NOMO-1 treated with dmso at 0.1 percent for 144 hours (cell line): ENCODE data around the gene CRHR2.

Experiments
- DNase-seq: peaks from one replicate; lab custom pipeline; 2025; ENCODE audit not compliant: unreplicated experiment; lab: John Stamatoyannopoulos, UW

CRHR2 gene

DNA sequence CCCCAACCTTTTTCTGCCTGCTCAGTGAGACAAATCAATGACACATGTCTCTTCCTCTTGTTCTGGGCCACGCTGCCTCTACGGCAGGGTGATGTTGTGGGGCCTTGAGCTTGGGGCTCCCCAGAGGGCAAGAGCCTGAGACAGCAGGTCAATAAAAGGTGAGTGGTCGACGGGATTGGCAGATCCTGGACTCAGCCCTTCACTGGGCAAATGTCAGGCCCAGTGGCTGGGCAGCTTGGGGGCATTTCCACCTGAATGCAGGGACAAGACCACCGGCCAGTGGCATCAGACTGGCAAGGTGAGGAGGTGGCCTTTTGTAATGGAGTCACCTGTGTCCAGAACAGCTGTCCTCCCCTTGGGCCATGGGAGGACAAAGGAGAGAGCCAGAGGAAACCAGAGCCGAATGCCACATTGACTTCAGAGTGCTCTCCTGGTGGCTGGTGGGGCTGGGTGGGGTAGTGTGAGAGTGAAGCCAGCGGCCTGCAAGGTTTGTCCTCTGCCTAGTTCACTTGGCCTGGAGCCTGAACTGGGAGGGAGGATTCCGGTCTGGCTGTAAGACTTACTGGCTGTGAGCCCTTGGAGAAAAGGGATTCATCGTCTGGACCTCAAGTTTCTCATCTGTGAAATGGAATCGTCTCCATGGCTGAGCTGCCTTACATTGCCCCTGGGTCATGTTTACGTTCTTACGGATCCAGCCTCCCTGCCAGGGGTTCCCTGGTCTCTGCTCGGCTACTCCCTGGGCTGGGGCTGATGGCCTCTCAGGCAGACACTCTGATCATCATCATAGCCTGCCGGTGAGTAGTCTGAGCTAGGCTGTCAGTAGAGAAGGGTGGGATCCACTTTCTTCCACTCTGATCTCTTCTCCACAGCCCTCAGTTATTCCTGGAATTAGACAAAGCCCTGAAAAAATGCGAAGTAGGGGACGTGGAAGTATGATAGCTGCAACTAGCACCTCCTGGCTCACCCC lies 25.4 kb upstream of the CRHR2 start:
- DNase-seq: no peak

DNA sequence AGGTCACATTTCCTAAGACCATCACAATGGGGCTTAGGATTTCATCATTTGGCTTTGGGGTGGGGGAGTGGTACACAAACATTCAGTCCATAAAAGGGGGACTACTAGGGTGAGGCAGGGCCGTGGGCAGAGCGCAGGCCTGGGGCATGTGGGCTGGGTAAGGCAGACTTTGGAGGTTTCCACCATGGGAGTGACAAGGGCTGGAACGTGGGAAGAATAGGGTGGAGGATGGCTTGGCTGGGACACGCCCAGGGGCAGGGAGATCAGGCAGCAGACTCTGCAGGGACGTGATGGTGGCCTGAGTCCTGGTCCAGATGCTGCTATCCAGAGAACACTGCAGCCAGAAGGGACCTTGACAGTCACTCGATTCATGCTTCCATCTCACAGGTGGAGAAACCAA lies 24.7 kb upstream of the CRHR2 start:
- no peak for DNase-seq

DNA sequence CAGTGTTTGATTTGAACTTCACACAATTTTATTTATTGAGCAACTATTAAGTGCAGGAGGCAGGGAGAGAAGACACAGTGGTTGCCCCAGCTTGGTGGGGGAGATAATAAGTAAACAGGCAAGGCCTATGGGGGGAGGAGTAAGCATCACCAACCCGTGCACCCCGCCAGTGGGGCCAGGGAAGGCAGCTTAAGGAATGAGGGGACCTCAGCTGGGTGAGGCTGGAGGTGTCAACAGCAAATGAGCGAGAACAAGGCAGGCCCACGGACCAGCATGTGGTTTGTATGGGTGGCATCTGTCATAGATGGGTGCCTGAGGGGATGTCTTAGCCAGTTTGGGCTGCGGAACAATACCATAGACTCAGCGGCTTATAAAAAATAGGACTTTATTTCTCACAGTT lies 24.1 kb upstream of the CRHR2 start:
- no peak for DNase-seq

DNA sequence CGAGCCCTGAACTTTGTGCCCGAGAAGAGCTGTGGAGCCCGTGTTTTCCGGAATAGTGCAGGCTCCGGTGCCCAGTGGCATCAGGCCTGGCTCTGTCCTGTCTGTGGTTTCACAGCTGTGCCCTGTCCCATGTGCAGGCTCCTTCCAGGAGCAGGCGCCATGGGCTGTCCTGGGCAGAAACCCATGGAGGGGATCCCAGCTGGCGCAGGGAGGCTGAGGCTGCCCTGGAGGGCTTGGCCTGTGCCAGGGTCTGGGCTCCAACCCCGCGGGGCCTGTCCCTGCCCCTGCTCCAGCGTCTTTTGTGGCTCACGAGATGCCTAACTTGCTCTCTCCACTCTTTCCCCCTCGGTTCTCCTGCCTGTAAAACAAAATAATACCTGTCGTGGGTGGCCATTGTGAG lies 23.3 kb upstream of the CRHR2 start:
- DNase-seq: no peak

DNA sequence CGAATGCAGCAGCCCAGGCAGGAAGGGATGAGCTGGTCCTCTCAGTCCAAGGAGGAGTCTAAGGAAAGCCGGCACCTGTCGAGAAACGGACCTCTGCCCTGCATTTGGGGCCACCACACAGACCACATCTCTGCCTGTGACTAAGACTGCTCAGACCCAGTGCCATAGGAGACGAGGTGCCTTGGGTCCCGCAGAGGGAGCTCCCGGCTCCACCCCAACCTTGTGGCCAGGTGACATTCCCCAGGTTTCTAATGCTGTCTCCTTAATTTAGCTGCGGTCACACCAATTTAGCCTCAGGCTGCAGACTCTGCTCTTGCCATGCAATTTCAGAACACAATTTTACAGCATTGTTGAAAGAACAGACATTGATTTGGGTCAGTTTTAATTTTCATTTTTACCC lies 22.8 kb upstream of the CRHR2 start:
- no peak for DNase-seq

DNA sequence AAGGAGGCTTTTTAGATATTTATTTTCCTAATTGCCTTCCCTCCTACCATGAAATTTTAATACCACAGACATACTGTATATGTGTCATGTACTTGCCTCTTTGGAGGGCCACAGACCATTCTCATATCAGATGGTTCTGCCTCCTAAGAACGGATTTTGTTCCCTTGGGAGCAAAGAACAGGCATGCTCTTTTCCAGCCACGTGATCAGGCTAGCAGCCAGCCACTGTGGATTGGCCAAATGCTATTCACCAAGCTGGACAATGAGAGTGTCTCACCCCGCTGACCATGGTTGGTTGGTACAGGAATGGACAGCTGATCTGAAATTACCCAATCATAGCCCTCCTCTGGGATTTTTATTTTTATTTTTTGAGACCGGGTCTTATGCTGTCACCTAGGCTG lies 21.5 kb upstream of the CRHR2 start:
- no peak for DNase-seq

DNA sequence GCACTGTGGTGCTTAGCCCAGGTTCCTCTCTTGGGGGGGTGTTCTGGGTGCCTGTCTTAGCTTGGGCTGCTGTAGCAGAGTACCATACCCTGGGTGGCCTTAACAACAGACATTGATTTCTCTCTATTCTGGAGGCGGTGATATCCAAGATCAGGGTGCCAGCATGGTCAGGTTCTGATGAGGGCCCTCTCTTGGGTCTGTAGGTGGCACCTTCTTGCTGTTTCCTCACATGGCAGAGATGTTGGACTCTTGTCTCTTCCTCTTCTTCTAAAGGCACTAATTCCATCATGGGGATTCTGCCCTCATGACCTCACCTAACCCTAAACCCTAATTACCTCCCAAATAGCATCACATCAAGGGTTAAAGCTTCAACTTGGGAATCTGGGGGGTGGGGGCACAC lies 19.9 kb upstream of the CRHR2 start:
- no peak for DNase-seq

DNA sequence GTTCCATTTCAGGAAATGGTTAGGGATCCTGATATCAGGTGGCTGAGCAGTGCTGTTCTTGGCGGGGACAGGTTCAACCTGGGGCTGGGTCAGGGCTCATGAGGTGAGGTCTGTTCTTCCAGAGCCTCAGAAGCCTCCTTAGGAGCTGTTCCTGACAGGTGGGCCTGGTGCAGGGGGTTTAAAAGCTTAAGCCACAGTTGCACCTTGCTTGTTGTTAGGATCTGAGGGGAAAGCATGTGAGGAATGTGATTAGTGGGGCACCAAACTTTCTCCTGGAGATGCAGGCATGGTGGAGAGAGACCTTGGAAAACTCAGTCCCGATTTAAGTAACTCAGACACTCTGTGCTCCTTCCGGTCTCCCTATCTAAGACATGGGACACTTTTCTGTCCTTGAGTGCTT lies 18.7 kb upstream of the CRHR2 start:
- DNase-seq: no peak

DNA sequence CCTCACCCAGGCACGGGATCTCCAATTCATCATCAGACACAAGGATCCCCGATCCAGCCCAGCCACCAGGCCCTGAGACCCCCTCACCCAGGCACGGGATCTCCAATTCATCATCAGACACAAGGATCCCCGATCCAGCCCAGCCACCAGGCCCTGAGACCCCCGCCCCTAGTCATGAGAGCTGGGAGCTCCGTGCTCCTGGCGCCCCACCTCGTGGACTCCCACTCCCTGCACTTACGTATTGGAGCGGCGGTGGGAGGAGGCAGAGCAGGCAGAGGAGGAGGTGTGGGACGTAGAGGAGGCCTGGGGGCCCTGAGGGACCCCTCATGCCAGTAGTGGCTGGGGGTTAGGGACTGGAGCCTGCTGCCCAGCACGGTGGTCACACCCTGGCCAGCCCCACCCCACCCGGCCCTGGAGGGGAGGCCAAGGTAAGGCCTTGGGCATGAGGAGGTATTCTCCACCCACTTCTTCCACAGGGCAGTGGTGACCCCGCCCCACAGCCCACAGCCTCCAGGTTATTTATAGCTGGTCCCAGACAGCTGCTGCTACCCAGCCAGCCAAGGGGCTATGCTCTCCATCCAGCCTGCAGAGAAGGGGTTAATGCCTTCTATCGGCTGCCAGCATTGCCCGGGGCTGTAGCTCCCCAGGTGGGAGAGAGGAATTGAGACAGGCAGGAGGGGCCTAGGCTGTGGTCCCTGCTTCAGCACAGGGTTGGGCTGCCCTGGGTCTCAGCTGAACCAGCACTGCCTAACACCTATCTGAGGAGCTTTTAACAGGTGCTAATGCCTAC lies 17.6 kb upstream of the CRHR2 start:
- no peak for DNase-seq

DNA sequence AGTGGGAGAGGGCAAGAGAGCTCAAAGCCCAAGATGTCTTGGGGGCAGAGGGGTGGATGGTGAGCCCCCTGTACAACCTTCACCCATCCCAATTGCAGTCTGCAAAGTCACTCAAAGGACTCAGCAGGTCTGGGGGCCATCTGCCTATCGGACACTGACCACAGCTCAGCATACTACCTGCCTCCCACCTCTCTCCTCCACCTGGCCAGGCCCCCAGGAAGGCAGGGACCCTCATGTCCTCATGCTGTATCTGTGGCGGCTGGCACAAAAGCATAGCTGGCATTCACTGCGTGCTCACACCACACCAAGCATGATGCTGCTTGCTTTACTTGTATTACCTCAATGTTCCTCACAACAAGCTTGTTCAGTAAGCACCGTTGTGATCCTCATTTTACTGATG lies 16.2 kb upstream of the CRHR2 start:
- DNase-seq: no peak

DNA sequence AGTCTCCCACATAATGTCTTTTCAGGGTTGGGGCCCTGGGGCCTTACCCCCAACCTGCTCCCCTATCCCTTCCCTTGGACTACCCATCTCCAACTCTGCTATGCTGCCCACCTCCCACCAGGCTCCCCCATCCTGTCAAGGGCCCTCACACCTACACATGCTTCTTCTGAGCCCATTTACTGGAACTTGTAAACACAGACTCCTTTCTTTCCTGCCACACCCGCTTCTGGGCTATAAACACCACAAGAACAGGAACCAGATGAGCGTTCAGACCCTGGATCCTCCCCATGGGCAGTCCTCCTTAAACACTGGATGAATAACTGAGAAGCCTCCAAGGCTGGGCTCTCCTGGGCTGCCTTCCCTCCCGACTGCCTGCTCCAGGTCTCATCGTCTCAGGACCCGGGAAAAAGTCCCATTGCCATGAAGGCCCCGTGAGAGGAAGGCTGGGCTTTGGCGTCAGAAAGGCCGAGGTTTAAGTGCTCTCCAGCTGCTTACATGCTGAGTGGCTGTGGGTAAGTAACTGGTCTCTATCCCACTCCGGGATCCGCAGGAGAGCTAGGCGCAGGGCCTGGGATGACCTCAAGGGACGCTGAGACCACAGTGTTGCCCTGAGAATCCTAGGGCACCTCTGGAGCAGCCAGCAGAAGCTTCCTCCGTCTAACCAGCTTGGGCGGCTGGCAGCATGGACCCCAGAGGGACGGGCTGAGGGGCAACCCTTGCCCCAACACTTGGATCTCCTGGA lies 15.6 kb upstream of the CRHR2 start:
- no peak for DNase-seq

DNA sequence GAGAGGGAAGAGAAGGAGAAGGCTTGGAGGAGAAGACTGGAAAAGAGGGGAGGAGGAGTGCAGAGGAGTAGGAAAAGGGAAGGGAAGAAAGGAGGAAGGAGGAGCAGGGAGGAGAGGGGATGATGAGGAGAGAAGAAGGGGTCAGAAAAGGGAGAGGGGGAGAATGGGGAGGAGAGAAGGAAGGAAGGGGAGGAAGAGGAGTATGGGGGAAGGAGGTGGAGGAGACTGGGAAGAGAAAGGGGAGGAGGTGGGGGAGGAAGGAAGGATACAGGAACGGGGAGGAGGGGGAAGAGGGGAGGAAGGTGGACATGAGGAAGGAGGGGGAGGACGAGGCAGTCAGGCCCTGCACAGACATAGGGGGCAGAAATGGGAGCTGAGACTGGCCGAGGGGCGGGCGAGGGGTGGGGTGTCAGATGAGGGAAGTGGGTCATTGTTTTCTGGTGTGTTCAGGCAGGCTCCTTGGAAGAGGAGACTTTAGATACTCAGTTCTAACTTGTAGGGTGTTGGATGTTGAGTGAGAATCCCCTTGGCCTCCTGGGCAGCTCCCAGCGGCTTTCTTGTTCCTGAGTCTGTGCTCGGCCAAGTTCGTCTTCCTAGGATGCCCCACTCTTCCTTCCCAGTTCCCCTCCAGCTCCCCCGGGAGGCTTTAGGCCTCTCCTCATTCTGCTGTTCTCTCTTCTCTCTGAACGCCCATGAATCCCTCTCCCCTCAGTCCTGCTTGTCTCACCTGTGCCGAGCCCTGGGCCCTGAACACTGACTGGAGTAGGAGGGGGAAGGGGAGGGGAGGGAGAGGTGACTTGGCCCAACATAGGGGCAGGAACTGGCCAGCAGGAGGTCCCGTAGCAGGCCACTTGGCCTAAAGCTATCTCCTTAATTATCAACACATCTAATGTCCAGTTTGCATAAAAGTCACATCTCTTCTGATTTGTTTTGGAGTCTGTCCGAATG lies 12.8 kb upstream of the CRHR2 start:
- no peak for DNase-seq

DNA sequence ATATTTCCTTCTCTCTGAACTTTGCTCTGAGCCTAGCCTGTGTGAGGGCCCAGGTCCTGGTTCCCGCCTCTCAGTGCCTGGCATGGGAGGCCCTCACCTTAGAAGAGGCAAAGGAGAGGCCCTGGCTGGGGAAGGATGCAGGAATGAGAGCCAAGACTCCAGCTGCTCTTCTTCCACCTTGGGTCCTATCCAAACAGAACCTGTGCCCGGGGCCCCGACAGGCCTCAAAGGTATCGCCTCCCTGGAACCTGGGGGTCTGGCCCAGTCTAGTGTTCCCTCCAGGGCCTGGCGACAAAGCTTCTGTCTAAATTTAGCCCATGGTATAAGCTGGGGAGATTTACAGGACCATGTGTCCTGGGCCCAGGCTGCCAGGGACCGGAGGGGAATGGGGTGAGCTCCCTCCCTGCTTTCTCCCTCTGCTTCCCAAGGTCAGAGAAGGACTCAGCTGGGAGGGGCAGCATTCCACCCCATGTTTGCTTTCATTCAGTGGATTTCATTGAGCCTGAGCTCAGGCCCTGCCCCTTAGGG lies 12.0 kb upstream of the CRHR2 start:
- DNase-seq: no peak

DNA sequence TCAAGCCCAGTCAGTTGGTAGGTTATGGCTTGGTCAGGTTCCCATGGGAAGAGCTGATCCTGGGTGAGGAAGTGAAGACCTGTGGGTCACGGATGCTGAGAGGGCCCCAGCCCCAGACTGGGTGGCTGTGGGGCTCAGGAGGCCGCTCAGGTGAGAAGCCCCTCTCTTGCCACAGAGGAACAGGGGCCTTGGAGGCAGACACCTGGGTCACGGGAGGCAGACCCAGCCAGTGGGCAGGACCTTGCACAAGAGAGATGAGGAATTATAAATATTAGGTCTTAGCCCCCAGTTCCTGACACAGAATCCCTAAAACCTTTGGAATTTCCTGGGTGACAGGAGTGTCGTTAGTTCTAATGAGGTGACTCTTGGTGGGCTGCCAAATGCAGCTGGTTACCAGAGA lies 10.6 kb upstream of the CRHR2 start:
- DNase-seq: no peak

DNA sequence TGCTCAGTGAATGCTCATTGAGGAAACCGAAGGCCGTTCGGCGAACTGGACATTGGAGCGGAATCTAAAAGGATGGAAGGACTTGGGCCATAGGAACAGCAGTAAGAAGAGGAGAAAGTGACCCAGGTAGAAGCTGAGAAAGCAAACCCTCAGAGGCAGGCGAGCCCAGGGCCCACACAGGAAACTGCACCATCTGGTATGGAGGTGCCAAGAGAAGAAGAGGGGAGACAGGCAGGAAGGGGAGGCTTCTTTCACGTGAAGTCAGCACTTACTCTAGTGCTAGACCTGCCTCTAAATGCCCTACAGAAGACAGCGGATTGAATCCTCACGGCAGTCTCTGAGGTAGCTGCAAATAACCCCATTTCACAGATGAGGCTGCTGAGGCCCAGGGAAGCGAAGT lies 10.2 kb upstream of the CRHR2 start:
- no peak for DNase-seq

DNA sequence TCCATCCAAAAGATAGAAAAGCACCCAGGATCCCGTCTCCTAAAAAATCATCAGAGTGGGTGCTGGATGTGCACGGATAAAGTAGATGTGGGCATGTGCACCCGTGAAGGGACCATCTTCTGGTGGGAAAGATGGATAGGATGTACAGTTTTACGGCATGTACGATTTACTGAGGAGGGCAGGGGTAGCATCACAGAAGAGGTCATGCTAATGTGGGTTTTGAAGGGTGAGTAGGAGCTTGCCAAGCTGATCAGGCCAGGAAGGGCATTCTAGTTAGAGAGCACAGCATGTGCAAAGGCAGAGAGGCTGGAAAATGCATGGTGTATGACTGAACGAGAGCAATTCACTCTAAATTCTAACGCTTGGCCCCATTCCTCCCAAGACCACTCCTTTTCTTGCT lies 7.8 kb upstream of the CRHR2 start:
- DNase-seq: no peak

DNA sequence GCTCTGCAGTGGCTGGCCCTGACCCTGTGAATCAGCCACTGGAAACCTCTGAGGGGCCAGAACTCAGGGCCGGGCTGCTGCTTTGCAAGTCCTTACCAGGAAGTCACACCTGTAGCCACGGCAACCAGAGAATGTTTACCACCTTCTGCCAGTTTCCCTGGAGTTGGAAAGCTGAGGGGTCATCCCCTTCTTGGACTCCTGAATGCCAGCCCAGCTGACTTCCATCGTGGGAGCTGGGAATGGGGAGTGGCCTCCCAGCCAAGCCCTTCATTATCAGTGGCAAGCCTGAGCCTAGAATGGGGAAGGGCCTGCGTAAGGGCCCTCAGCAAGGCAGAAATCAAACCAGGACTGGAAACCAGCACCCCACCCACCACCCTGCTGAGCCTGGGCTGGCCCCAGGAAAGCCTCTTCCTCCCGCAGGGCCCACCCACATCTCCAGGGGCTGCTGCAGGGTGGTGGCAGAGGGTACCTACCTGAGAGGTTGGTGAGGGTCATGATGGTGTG lies 6.5 kb upstream of the CRHR2 start:
- DNase-seq: no peak

DNA sequence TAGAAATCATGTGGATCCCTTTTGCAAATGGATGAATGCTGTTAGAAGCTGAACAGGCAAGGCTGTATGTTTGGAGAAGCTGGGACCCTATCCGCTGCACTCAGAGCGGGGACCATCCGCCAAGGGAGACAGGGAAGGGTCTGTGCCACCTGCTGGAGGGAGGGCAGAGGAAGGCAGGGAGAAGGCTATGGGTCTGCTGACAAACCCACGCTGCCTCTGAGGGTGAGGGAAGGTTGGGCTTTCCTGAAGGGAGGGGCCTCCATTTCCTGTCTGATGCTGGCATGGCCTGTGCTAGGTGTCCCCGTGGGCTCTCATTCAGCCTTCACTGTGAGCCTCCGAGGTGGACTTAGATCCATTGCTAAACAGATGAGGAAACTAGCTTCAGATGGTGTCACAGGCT lies 5.3 kb upstream of the CRHR2 start:
- DNase-seq: no peak

DNA sequence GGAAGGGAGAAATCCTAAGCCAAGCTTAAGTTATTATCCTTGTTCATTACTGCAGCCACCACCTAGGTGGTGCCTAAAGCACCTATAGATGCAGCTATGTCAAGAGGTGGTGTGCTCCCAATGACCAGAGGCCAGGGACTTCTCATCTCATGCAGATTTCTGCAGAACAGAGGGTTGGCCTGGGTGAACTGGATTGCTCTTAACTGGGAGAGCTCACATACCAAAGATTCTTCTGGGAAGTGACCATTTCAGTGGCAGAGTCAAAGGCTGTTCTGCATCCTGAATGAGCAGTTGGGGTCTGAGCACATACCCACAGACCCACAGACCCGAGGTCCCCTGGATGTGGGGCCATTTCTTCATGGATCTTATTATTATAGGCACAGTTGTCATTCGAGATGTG lies 2.1 kb upstream of the CRHR2 start:
- DNase-seq: no peak

DNA sequence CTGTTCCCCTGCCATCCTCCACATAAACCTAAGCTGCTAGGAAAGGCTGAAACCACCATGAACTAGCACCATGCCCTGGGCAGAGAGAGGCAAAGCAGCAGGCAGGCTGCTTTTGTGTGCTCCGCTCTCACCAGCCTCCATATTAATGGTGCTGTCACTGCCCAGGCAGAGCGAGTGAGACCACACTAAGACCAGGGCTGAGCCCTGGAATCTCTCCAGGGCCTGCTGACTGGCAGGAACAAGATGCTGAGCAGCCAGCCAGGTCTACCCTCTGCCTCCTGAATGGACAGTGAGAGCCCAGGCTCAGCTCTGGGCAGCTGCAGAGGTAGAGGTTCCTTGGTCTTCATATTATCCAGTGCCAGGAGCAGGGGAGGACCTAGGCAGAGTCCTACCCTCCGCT lies 1.6 kb upstream of the CRHR2 start:
- no peak for DNase-seq
